Common myeloid progenitor, CD34-positive (primary cell): ENCODE data around the gene CX3CL1.
A peak's percentile ranks its signal among the peaks of the same experiment; 100 is the strongest.

Source experiments
- CTCF ChIA-PET: fragments of 350-600 bp; sonication (Branson Sonifier 250); formaldehyde crosslinking; loops from one replicate; lab custom pipeline; 2021; ENCODE audit warnings: antibody characterized with exemption; lab: Charles Lee
- POLR2A ChIA-PET: fragments of 350-600 bp; sonication (Branson Sonifier 250); formaldehyde crosslinking; loops from one replicate; lab custom pipeline; 2021; ENCODE audit warnings: antibody characterized with exemption; lab: Charles Lee
- DNase-seq, 3 donors: peaks; one replicate each; pipeline versions ENCODE4 v3.0.0 to v3.0.0-alpha.2; 2013
- H3K27ac ChIP-seq, 2 experiments: 1 replicate in 1 of 2; 2 replicates in 1 of 2; pipeline ENCODE4 v1.7.0; 2013; ENCODE audit warnings: inconsistent platforms in 2 of 2, low read length in 2 of 2, mild to moderate bottlenecking in 2 of 2, low read depth in 1 of 2, moderate library complexity in 1 of 2; ENCODE audit not compliant: severe bottlenecking in 2 of 2, insufficient read depth in 1 of 2, poor library complexity in 1 of 2
- H3K27me3 ChIP-seq, 5 experiments: replicated peaks in 2 of 5; 1 replicate in 3 of 5; 2 replicates in 2 of 5; pipeline versions ENCODE4 v1.6.1 to v1.7.0; 2013; ENCODE audit warnings: low read length in 4 of 5, mild to moderate bottlenecking in 2 of 5, moderate library complexity in 2 of 5, inconsistent platforms in 1 of 5; ENCODE audit not compliant: insufficient read depth in 5 of 5, control insufficient read depth in 4 of 5
- H3K36me3 ChIP-seq, 4 experiments: 1 replicate in 2 of 4; 2 replicates in 2 of 4; pipeline versions ENCODE4 v1.6.1 to v1.7.0; 2013; ENCODE audit warnings: low read length in 3 of 4, control low read depth in 1 of 4, mild to moderate bottlenecking in 1 of 4; ENCODE audit not compliant: control insufficient read depth in 4 of 4, insufficient read depth in 4 of 4
- H3K4me1 ChIP-seq, 4 experiments: 1 replicate in 3 of 4; 2 replicates in 1 of 4; pipeline versions ENCODE4 v1.6.1 to v1.7.1; 2013; ENCODE audit warnings: low read length in 3 of 4, mild to moderate bottlenecking in 3 of 4, control low read depth in 1 of 4, inconsistent platforms in 1 of 4, moderate library complexity in 1 of 4; ENCODE audit not compliant: control insufficient read depth in 4 of 4, insufficient read depth in 4 of 4; ENCODE audit errors: control extremely low read depth in 1 of 4
- H3K4me3 ChIP-seq, 7 experiments: 1 replicate in 4 of 7; 2 replicates in 3 of 7; pipeline versions ENCODE4 v1.5.1 to v1.7.0; 2013; ENCODE audit warnings: mild to moderate bottlenecking in 7 of 7, low read length in 6 of 7, moderate library complexity in 6 of 7, inconsistent platforms in 2 of 7, low read depth in 2 of 7, control low read depth in 1 of 7; ENCODE audit not compliant: insufficient read depth in 4 of 7, control insufficient read depth in 1 of 7; ENCODE audit errors: extremely low read depth in 1 of 7
- H3K9me3 ChIP-seq, 5 experiments: 1 replicate in 4 of 5; 2 replicates in 1 of 5; pipeline versions ENCODE4 v1.6.1 to v1.7.1; 2013; ENCODE audit warnings: low read length in 4 of 5, mild to moderate bottlenecking in 2 of 5, inconsistent platforms in 1 of 5, low read depth in 1 of 5, moderate library complexity in 1 of 5; ENCODE audit not compliant: control insufficient read depth in 4 of 5, insufficient read depth in 2 of 5; ENCODE audit errors: control extremely low read depth in 1 of 5
- WGBS: methylation state at CpG from one replicate; pipeline ENCODE4 v1.1.5; 2013; ENCODE audit not compliant: insufficient coverage; 5-methylcytosine and 5-hydroxymethylcytosine counted together

The CX3CL1 gene

GRCh38 chr16:57382535-57383275, 10.4 kb downstream of the CX3CL1 start:
- POLR2A ChIA-PET = no interaction called here
- Histone ChIP-seq H3K9me3 (no peaks in the 10 kb centered on the region), H3K27me3 (no peaks in the 10 kb centered on the region), H3K36me3 (no peaks in the 10 kb centered on the region), H3K27ac (no peak overlapping the region), H3K4me1 (peaks cover 0 to 16% (median 11%) of the 10 kb centered on the region in 4 experiments), H3K4me3 (no peak overlapping the region)
- WGBS = 96% methylated on average over 13 of the region's 16 CpGs
- CTCF ChIA-PET = no interaction called here
- DNase-seq = no peak

GRCh38 chr16:57383276-57384247, 11.3 kb downstream of the CX3CL1 start:
- no peak for DNase-seq
- 95% methylated on average over 4 of the region's 8 CpGs for WGBS
- ChIA-PET CTCF (no interaction called here), POLR2A (no interaction called here)
- Histone ChIP-seq H3K9me3 (no peaks in the 10 kb centered on the region), H3K27ac (no peak overlapping the region), H3K36me3 (no peaks in the 10 kb centered on the region), H3K27me3 (no peaks in the 10 kb centered on the region), H3K4me1 (peaks cover 0 to 16% (median 11%) of the 10 kb centered on the region in 4 experiments), H3K4me3 (peak overlapping the region in 1 of 7 experiments; percentile 31)

- H3K4me3 ChIP-seq = peak overlapping the region in 1 of 7 experiments; percentile 31
- WGBS = 7% methylated on average over 8 of the region's 11 CpGs
- ChIA-PET CTCF (no interaction called here), POLR2A (no interaction called here)
- no peaks in the 10 kb centered on the region for H3K27me3 ChIP-seq
- no peak overlapping the region for H3K27ac ChIP-seq
- no peaks in the 10 kb centered on the region for H3K9me3 ChIP-seq
- no peaks in the 10 kb centered on the region for H3K36me3 ChIP-seq
- peaks cover 0 to 16% (median 11%) of the 10 kb centered on the region in 4 experiments for H3K4me1 ChIP-seq
- peak; percentile 19 to 61 (median 61) for DNase-seq
These were observed 12.2 kb downstream of the CX3CL1 start for GRCh38 chr16:57384248-57385070.

GRCh38 chr16:57385083-57385482, 12.8 kb downstream of the CX3CL1 start:
- no peak for DNase-seq
- CTCF ChIA-PET = no interaction called here
- Histone ChIP-seq H3K9me3 (no peaks in the 10 kb centered on the region), H3K36me3 (no peaks in the 10 kb centered on the region), H3K27ac (no peak overlapping the region), H3K4me1 (peaks cover 0 to 16% (median 11%) of the 10 kb centered on the region in 4 experiments), H3K4me3 (no peak overlapping the region), H3K27me3 (no peaks in the 10 kb centered on the region)
- 98% methylated on average over 4 of the region's 5 CpGs for WGBS
- POLR2A ChIA-PET = no interaction called here

GRCh38 chr16:57386381-57386951, 14.2 kb downstream of the CX3CL1 start:
- H3K4me1 ChIP-seq = peaks cover 0 to 13% (median 10%) of the 10 kb centered on the region in 4 experiments
- no peaks in the 10 kb centered on the region for H3K36me3 ChIP-seq
- H3K9me3 ChIP-seq = no peaks in the 10 kb centered on the region
- CTCF ChIA-PET = interaction anchor here (0.6 kb wide), 1 partner anchor 83 kb away, joined by 3 read pairs; no protein-coding TSS in a partner anchor
- no peak for DNase-seq
- no peak overlapping the region for H3K4me3 ChIP-seq
- POLR2A ChIA-PET = no interaction called here
- H3K27me3 ChIP-seq = no peaks in the 10 kb centered on the region
- WGBS = 98% methylated on average over 4 of the region's 5 CpGs
- H3K27ac ChIP-seq = no peak overlapping the region

- Histone ChIP-seq H3K4me3 (no peak overlapping the region), H3K36me3 (no peaks in the 10 kb centered on the region), H3K27me3 (no peaks in the 10 kb centered on the region), H3K27ac (no peak overlapping the region), H3K4me1 (peaks cover 0 to 13% (median 10%) of the 10 kb centered on the region in 4 experiments), H3K9me3 (no peaks in the 10 kb centered on the region)
- POLR2A ChIA-PET = no interaction called here
- no peak for DNase-seq
- 92% methylated on average over 3 of the region's 3 CpGs for WGBS
- CTCF ChIA-PET = interaction anchor here (1.0 kb wide), 1 partner anchor 29 kb away, joined by 4 read pairs; no protein-coding TSS in a partner anchor
These were observed 15.5 kb downstream of the CX3CL1 start for GRCh38 chr16:57387598-57388354.
